SK-N-SH (cell line): ENCODE results near the gene RBMS3. TPM values are rescaled to one million over a fixed set of nuclear protein-coding genes. Genes with fewer than 3 reads are reported as not detected.

Source experiments
- CTCF ChIA-PET: fragments of 300-600, 350-600 bp; formaldehyde crosslinking; extraction: SDS; loops from one replicate; lab custom pipeline; 2021; lab: Yijun Ruan, JAX
- POLR2A ChIA-PET: fragments of 350-600 bp; sonication (Branson Sonifier 250); formaldehyde crosslinking; extraction: SDS; loops from one replicate; lab custom pipeline; 2020; ENCODE audit warnings: antibody characterized with exemption, inconsistent platforms; lab: Yijun Ruan, JAX
- DNase-seq: peaks from one replicate; pipeline ENCODE4 v3.0.0; 2012
- H2AFZ ChIP-seq: fragments of 200-600 bp; sonication (generic); 2 replicates; pipeline ENCODE4 v1.8.1; 2016; ENCODE audit warnings: antibody characterized with exemption, mild to moderate bottlenecking, low read depth
- H3F3A ChIP-seq: fragments of 200-600 bp; sonication (generic); replicated peaks from 2 replicates; pipeline ENCODE3; 2016; ENCODE audit warnings: antibody characterized with exemption, mild to moderate bottlenecking; ENCODE audit not compliant: insufficient read depth
- H3K27ac ChIP-seq, 2 experiments: fragments of 200-500 bp in 1 of 2; fragments of 200-600 bp in 1 of 2; sonication (Bioruptor generic) in 1 of 2; sonication (generic), shearing (Covaris generic) in 1 of 2; 2 replicates each; pipeline versions ENCODE4 v1.5.1 to v1.6.1; 2014 to 2016; ENCODE audit warnings: low read depth in 2 of 2, inconsistent platforms in 1 of 2, low read length in 1 of 2, mild to moderate bottlenecking in 1 of 2, mixed read lengths in 1 of 2
- H3K27me3 ChIP-seq: fragments of 200-600 bp; sonication (generic), shearing (Covaris generic); 2 replicates; pipeline ENCODE4 v1.6.1; 2016; ENCODE audit warnings: mixed run types; ENCODE audit not compliant: insufficient read depth
- H3K36me3 ChIP-seq, 2 experiments: fragments of 200-500 bp in 1 of 2; fragments of 200-600 bp in 1 of 2; sonication (Bioruptor generic) in 1 of 2; sonication (generic) in 1 of 2; replicated peaks in 1 of 2; 2 replicates each; pipeline versions ENCODE3 to v1.5.1; 2014 to 2016; ENCODE audit warnings: low read length in 1 of 2, mild to moderate bottlenecking in 1 of 2; ENCODE audit not compliant: insufficient read depth in 2 of 2, control insufficient read depth in 1 of 2
- H3K4me1 ChIP-seq, 2 experiments: fragments of 200-500 bp in 1 of 2; fragments of 200-600 bp in 1 of 2; sonication (Bioruptor generic) in 1 of 2; sonication (generic), shearing (Covaris generic) in 1 of 2; 2 replicates each; pipeline versions ENCODE4 v1.5.1 to v1.6.1; 2014 to 2016; ENCODE audit warnings: low read depth in 1 of 2, low read length in 1 of 2, mixed run types in 1 of 2; ENCODE audit not compliant: insufficient read depth in 2 of 2, control insufficient read depth in 1 of 2
- H3K4me2 ChIP-seq: fragments of 200-600 bp; sonication (generic), shearing (Covaris generic); 2 replicates; pipeline ENCODE4 v1.6.1; 2017; ENCODE audit warnings: mixed run types
- H3K4me3 ChIP-seq, 2 experiments: fragments of 200-500 bp in 1 of 2; fragments of 200-600 bp in 1 of 2; sonication (Bioruptor generic) in 1 of 2; sonication (generic), shearing (Covaris generic) in 1 of 2; 2 replicates each; pipeline versions ENCODE4 v1.5.1 to v1.8.1; 2014 to 2016; ENCODE audit warnings: low read depth in 2 of 2, inconsistent platforms in 1 of 2, low read length in 1 of 2, mild to moderate bottlenecking in 1 of 2, mixed read lengths in 1 of 2, moderate library complexity in 1 of 2
- H3K79me2 ChIP-seq: fragments of 200-600 bp; sonication (generic); 2 replicates; pipeline ENCODE4 v1.8.1; 2017; ENCODE audit warnings: mild to moderate bottlenecking; ENCODE audit not compliant: insufficient read depth
- H3K9ac ChIP-seq: fragments of 200-600 bp; sonication (generic); 2 replicates; pipeline ENCODE4 v1.6.1; 2017; ENCODE audit warnings: mixed run types
- H3K9me2 ChIP-seq: fragments of 200-600 bp; sonication (generic); 2 replicates; pipeline ENCODE4 v1.6.1; 2017; ENCODE audit warnings: mixed run types
- H3K9me3 ChIP-seq: fragments of 200-600 bp; sonication (generic); 2 replicates; pipeline ENCODE4 v1.6.1; 2017; ENCODE audit warnings: mixed run types, mild to moderate bottlenecking, moderate library complexity
- H4K20me1 ChIP-seq: fragments of 200-600 bp; sonication (generic); 2 replicates; pipeline ENCODE4 v1.6.1; 2017; ENCODE audit warnings: mild to moderate bottlenecking, mixed run types; ENCODE audit not compliant: insufficient read depth
- CTCF ChIP-seq: fragments of 200-600 bp; sonication (generic); IDR thresholded peaks from 2 replicates; pipeline ENCODE4 v1.6.1; 2017; ENCODE audit warnings: antibody characterized with exemption, mild to moderate bottlenecking, moderate library complexity
- EP300 ChIP-seq, 2 experiments: IDR thresholded peaks; 2 replicates each; pipeline versions ENCODE4 v1.4.0 to v1.6.1; 2012; ENCODE audit warnings: borderline replicate concordance in 1 of 2, low read depth in 1 of 2, low read length in 1 of 2
- FOXJ3 ChIP-seq: sonication (generic); formaldehyde crosslinking; IDR thresholded peaks from 2 replicates; pipeline ENCODE4 v1.5.1; 2020; ENCODE audit warnings: mild to moderate bottlenecking, missing genetic modification reagents
- FOXM1 ChIP-seq: IDR thresholded peaks from 2 replicates; pipeline ENCODE4 v1.4.0; 2012; ENCODE audit warnings: low read depth, mild to moderate bottlenecking
- GABPA ChIP-seq: IDR thresholded peaks from 2 replicates; pipeline ENCODE4 v1.4.0; 2012; ENCODE audit warnings: low read depth, mild to moderate bottlenecking
- MAX ChIP-seq: IDR thresholded peaks from 2 replicates; pipeline ENCODE4 v1.4.0; 2012; ENCODE audit warnings: low read depth
- MEF2A ChIP-seq: IDR thresholded peaks from 2 replicates; pipeline ENCODE4 v1.4.0; 2012; ENCODE audit warnings: low read depth, borderline replicate concordance
- MXI1 ChIP-seq: IDR thresholded peaks from 2 replicates; pipeline ENCODE4 v1.6.1; 2012; ENCODE audit warnings: mild to moderate bottlenecking, low read depth, low read length, improper control_type of control experiment
- NRF1 ChIP-seq: IDR thresholded peaks from 2 replicates; pipeline ENCODE4 v1.6.1; 2012; ENCODE audit warnings: low read depth, mild to moderate bottlenecking, low read length
- POLR2AphosphoS5 ChIP-seq: IDR thresholded peaks from 2 replicates; pipeline ENCODE4 v1.6.1; 2012; ENCODE audit warnings: low read depth, low read length
- RAD21 ChIP-seq: IDR thresholded peaks from 2 replicates; pipeline ENCODE4 v1.6.1; 2012; ENCODE audit warnings: mild to moderate bottlenecking, low read length
- RFX5 ChIP-seq: IDR thresholded peaks from 2 replicates; pipeline ENCODE4 v1.6.1; 2012; ENCODE audit warnings: mild to moderate bottlenecking, improper control_type of control experiment, low read length
- SIN3A ChIP-seq: IDR thresholded peaks from 2 replicates; pipeline ENCODE4 v1.6.1; 2012; ENCODE audit warnings: low read depth, mild to moderate bottlenecking, low read length, moderate library complexity, borderline replicate concordance
- TAF1 ChIP-seq: IDR thresholded peaks from 2 replicates; pipeline ENCODE4 v1.6.1; 2012; ENCODE audit warnings: low read depth, mild to moderate bottlenecking, low read length, moderate library complexity, borderline replicate concordance
- TCF12 ChIP-seq: IDR thresholded peaks from 2 replicates; pipeline ENCODE4 v1.4.0; 2012
- USF1 ChIP-seq: IDR thresholded peaks from 2 replicates; pipeline ENCODE4 v1.4.0; 2012; ENCODE audit warnings: low read depth, borderline replicate concordance
- YY1 ChIP-seq: IDR thresholded peaks from 2 replicates; pipeline ENCODE4 v1.4.0; 2012; ENCODE audit warnings: low read depth, mild to moderate bottlenecking
- ZBTB33 ChIP-seq: IDR thresholded peaks from 2 replicates; pipeline ENCODE4 v1.4.0; 2012; ENCODE audit warnings: low read depth, borderline replicate concordance
- WGBS: methylation state at CpG from one replicate; pipeline ENCODE4 v1.1.6; 2017; ENCODE audit warnings: low lambda C conversion rate; 5-methylcytosine and 5-hydroxymethylcytosine counted together
- polyA plus RNA-seq, 3 experiments: library from polyadenylated mRNA; depleted of rRNA; stranded (reverse); fragments of >200 nt; gene quantifications; 2 replicates each; pipeline ENCODE4 v1.2.3, GENCODE V29; 2012
- TF ChIP-seq, protein P1 (sequence below): fragments of 150-350 bp; IDR thresholded peaks from 2 replicates; pipeline ENCODE4 v1.6.1; 2016; ENCODE audit warnings: mild to moderate bottlenecking, low read depth, low read length
- TF ChIP-seq, protein P2 (sequence below): IDR thresholded peaks from 2 replicates; pipeline ENCODE4; 2012

Gene RBMS3
- polyA plus RNA-seq, 1 of the 3 experiments (the other 2 are of a cell fraction): 8.2 TPM

DNA sequence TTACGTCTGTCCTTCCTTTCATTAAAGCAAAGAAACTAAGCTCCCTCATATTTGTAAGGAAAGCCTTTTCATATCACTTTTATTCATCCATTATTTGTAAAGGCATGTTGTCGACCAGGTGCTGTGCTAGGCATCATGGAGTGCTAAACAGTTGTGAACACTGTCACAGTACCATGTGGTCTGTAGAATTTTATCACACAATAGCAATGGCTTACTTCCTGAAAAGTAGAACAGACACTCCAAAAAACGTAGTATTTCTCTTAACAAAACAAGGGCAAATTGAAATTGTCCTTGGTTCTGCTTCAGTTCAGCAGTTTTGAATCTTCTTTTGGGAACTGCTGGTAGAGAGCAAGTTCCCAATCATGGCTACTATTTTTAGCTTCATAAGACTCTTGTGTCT is 63.3 kb downstream of the RBMS3 start:
- POLR2A ChIA-PET: no interaction called here
- Histone ChIP-seq H2AFZ (no peak overlapping the region), H3K79me2 (peaks cover 99% of the 10 kb centered on the region)

More for the DNA sequence above, 63.3 kb downstream of the RBMS3 start:
- Histone ChIP-seq H4K20me1 (no peaks in the 10 kb centered on the region), H3K9me3 (no peaks in the 10 kb centered on the region), H3F3A (peaks cover 10% of the 10 kb centered on the region), H3K36me3 (peaks cover 16% of the 10 kb centered on the region in 2 experiments), H3K9ac (no peak overlapping the region), H3K27me3 (no peaks in the 10 kb centered on the region), H3K4me1 (peaks cover 20 to 27% of the 10 kb centered on the region in 2 experiments; a peak in 3 of 4 replicates), H3K4me3 (no peak overlapping the region), H3K27ac (peak overlapping the region in 1 of 2 experiments; percentile 32; a peak in 2 of 4 replicates), H3K9me2 (no peaks in the 10 kb centered on the region), H3K4me2 (no peak overlapping the region)
- no peak for DNase-seq
- no peak for TF ChIP-seq USF1
- TF ChIP-seq EP300 (IDR thresholded peaks at IDR 0.05; ENCODE audit: borderline replicate concordance in 1 of 2, low read depth in 1 of 2, low read length in 1 of 2): no peak
- TF ChIP-seq SIN3A: no peak
- TF ChIP-seq, protein P1, sequence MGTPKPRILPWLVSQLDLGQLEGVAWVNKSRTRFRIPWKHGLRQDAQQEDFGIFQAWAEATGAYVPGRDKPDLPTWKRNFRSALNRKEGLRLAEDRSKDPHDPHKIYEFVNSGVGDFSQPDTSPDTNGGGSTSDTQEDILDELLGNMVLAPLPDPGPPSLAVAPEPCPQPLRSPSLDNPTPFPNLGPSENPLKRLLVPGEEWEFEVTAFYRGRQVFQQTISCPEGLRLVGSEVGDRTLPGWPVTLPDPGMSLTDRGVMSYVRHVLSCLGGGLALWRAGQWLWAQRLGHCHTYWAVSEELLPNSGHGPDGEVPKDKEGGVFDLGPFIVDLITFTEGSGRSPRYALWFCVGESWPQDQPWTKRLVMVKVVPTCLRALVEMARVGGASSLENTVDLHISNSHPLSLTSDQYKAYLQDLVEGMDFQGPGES: no peak
- no peak for TF ChIP-seq POLR2AphosphoS5
- TF ChIP-seq MAX: no peak
- TF ChIP-seq NRF1: no peak
- TF ChIP-seq FOXJ3 (CRISPR knock-in tag): no peak
- TF ChIP-seq MXI1: no peak
- TF ChIP-seq RAD21: no peak
- TF ChIP-seq, protein P2, sequence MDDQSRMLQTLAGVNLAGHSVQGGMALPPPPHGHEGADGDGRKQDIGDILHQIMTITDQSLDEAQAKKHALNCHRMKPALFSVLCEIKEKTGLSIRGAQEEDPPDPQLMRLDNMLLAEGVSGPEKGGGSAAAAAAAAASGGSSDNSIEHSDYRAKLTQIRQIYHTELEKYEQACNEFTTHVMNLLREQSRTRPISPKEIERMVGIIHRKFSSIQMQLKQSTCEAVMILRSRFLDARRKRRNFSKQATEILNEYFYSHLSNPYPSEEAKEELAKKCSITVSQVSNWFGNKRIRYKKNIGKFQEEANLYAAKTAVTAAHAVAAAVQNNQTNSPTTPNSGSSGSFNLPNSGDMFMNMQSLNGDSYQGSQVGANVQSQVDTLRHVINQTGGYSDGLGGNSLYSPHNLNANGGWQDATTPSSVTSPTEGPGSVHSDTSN: no peak
- no peak for TF ChIP-seq MEF2A
- no peak for TF ChIP-seq ZBTB33
- no peak for TF ChIP-seq RFX5
- TF ChIP-seq YY1: no peak
- no peak for TF ChIP-seq FOXM1
- TF ChIP-seq GABPA: no peak
- no peak for TF ChIP-seq TAF1
- TF ChIP-seq TCF12: no peak
- TF ChIP-seq CTCF: no peak
- CTCF ChIA-PET: interaction anchor here (0.6 to 1.8 kb wide), 3 partner anchors 21 to 223 kb away, joined by 3 to 4 read pairs (median 3); no protein-coding TSS in a partner anchor
- WGBS: 88% methylated on average over 3 of the region's 3 CpGs
